H9 (cell line): ENCODE results near the gene PEPD. TPM values are rescaled to one million over a fixed set of nuclear protein-coding genes. Genes with fewer than 3 reads are reported as not detected.

ENCODE experiments used
- DNase-seq: peaks from one replicate; pipeline ENCODE4 v3.0.0-alpha.2; 2017
- H2AFZ ChIP-seq: one replicate; pipeline ENCODE4 v1.6.1; 2013; ENCODE audit warnings: mild to moderate bottlenecking, low read length, control low read depth, moderate library complexity
- H2AK5ac ChIP-seq: 2 replicates; pipeline ENCODE4 v1.6.1; 2013; ENCODE audit warnings: low read length, control low read depth, mixed read lengths; ENCODE audit not compliant: insufficient read length
- H2BK120ac ChIP-seq: one replicate; pipeline ENCODE4 v1.6.1; 2013; ENCODE audit warnings: low read depth, mild to moderate bottlenecking, low read length, control low read depth, inconsistent platforms; ENCODE audit not compliant: poor library complexity, severe bottlenecking
- H2BK12ac ChIP-seq: 2 replicates; pipeline ENCODE4 v1.6.1; 2013; ENCODE audit warnings: low read length, control low read depth, mixed read lengths, low read depth; ENCODE audit not compliant: insufficient read length
- H2BK15ac ChIP-seq: 2 replicates; pipeline ENCODE4 v1.6.1; 2013; ENCODE audit warnings: low read depth, low read length, control low read depth
- H2BK20ac ChIP-seq: one replicate; pipeline ENCODE4 v1.6.1; 2013; ENCODE audit warnings: low read depth, mild to moderate bottlenecking, low read length, control low read depth, inconsistent platforms; ENCODE audit not compliant: poor library complexity, severe bottlenecking
- H2BK5ac ChIP-seq: 2 replicates; pipeline ENCODE4 v1.6.1; 2013; ENCODE audit warnings: low read length, control low read depth, mixed read lengths; ENCODE audit not compliant: insufficient read length
- H3K14ac ChIP-seq: 2 replicates; pipeline ENCODE4 v1.6.1; 2013; ENCODE audit warnings: low read length, control low read depth; ENCODE audit not compliant: insufficient read depth
- H3K18ac ChIP-seq: 2 replicates; pipeline ENCODE4 v1.6.1; 2013; ENCODE audit warnings: low read depth, mild to moderate bottlenecking, mixed read lengths, low read length, control low read depth; ENCODE audit not compliant: insufficient read length
- H3K23ac ChIP-seq: 2 replicates; pipeline ENCODE4 v1.6.1; 2013; ENCODE audit warnings: low read length, control low read depth, mixed read lengths, low read depth; ENCODE audit not compliant: insufficient read length
- H3K23me2 ChIP-seq: 2 replicates; pipeline ENCODE4 v1.6.1; 2013; ENCODE audit warnings: low read depth, mild to moderate bottlenecking, mixed read lengths, low read length, control low read depth; ENCODE audit not compliant: insufficient read length, poor library complexity, severe bottlenecking
- H3K27ac ChIP-seq: 2 replicates; pipeline ENCODE4 v1.5.1; 2013; ENCODE audit warnings: low read length, control low read depth, mixed read lengths, low read depth; ENCODE audit not compliant: insufficient read length
- H3K27me3 ChIP-seq: 2 replicates; pipeline ENCODE4 v1.6.1; 2013; ENCODE audit warnings: low read length, control low read depth, inconsistent platforms; ENCODE audit not compliant: insufficient read depth
- H3K4ac ChIP-seq: 2 replicates; pipeline ENCODE4 v1.6.1; 2013; ENCODE audit warnings: low read depth, mild to moderate bottlenecking, control low read depth, inconsistent platforms, low read length, moderate library complexity
- H3K4me1 ChIP-seq: 2 replicates; pipeline ENCODE4 v1.6.1; 2013; ENCODE audit warnings: low read length, control low read depth, inconsistent platforms; ENCODE audit not compliant: insufficient read depth
- H3K4me2 ChIP-seq: 2 replicates; pipeline ENCODE4 v1.6.1; 2013; ENCODE audit warnings: low read length, control low read depth, mixed read lengths; ENCODE audit not compliant: insufficient read length, insufficient read depth
- H3K56ac ChIP-seq: 2 replicates; pipeline ENCODE4 v1.6.1; 2013; ENCODE audit warnings: low read depth, mild to moderate bottlenecking, mixed read lengths, low read length, control low read depth; ENCODE audit not compliant: insufficient read length
- H3K79me1 ChIP-seq: 2 replicates; pipeline ENCODE4 v1.6.1; 2013; ENCODE audit warnings: low read depth, mild to moderate bottlenecking, moderate library complexity, low read length, control low read depth, inconsistent platforms; ENCODE audit not compliant: insufficient read depth, poor library complexity, severe bottlenecking
- H3K79me2 ChIP-seq: 2 replicates; pipeline ENCODE4 v1.6.1; 2013; ENCODE audit warnings: low read length, control low read depth, inconsistent platforms; ENCODE audit not compliant: insufficient read depth
- H3K9ac ChIP-seq: 2 replicates; pipeline ENCODE4 v1.6.1; 2013; ENCODE audit warnings: low read length, control low read depth, mixed read lengths; ENCODE audit not compliant: insufficient read length; ENCODE audit errors: extremely low read depth
- H3K9me3 ChIP-seq: one replicate; pipeline ENCODE4 v1.6.1; 2013; ENCODE audit warnings: low read depth, low read length, inconsistent platforms; ENCODE audit not compliant: control insufficient read depth
- H3T11ph ChIP-seq: one replicate; pipeline ENCODE4 v1.6.1; 2013; ENCODE audit warnings: mild to moderate bottlenecking, low read length, control low read depth, inconsistent platforms
- H4K20me1 ChIP-seq: one replicate; pipeline ENCODE4 v1.6.1; 2013; ENCODE audit not compliant: control insufficient read depth, insufficient read length, insufficient read depth
- H4K5ac ChIP-seq: 2 replicates; pipeline ENCODE4 v1.6.1; 2013; ENCODE audit warnings: low read depth, mild to moderate bottlenecking, mixed read lengths, low read length, control low read depth; ENCODE audit not compliant: insufficient read length
- H4K8ac ChIP-seq: replicated peaks from 2 replicates; pipeline ENCODE4 v1.6.1; 2013; ENCODE audit warnings: low read length, control low read depth, mixed read lengths, low read depth; ENCODE audit not compliant: insufficient read length
- H4K91ac ChIP-seq: 2 replicates; pipeline ENCODE4 v1.6.1; 2013; ENCODE audit warnings: low read depth, mild to moderate bottlenecking, moderate library complexity, mixed read lengths, low read length, control low read depth; ENCODE audit not compliant: insufficient read length
- H3K27ac Mint-ChIP-seq, 3 experiments: 2 replicates in 2 of 3; 3 replicates in 1 of 3; pipeline ENCODE4 v1.8.0; 2020 to 2021; ENCODE audit warnings: mixed read lengths in 3 of 3, mild to moderate bottlenecking in 1 of 3, moderate library complexity in 1 of 3
- H3K27me3 Mint-ChIP-seq: 2 replicates; pipeline ENCODE4 v1.8.0; 2021; ENCODE audit warnings: low read depth, mild to moderate bottlenecking, moderate library complexity, mixed read lengths
- H3K36me3 Mint-ChIP-seq, 3 experiments: 2 replicates in 2 of 3; 3 replicates in 1 of 3; pipeline ENCODE4 v1.8.0; 2020 to 2021; ENCODE audit warnings: low read depth in 3 of 3, mixed read lengths in 3 of 3; ENCODE audit not compliant: insufficient read depth in 1 of 3
- H3K4me1 Mint-ChIP-seq, 2 experiments: 2 replicates each; pipeline ENCODE4 v1.8.0; 2020; ENCODE audit warnings: mixed read lengths in 2 of 2
- H3K4me3 Mint-ChIP-seq, 2 experiments: 2 replicates in 1 of 2; 3 replicates in 1 of 2; pipeline ENCODE4 v1.8.0; 2020 to 2021; ENCODE audit warnings: mild to moderate bottlenecking in 2 of 2, mixed read lengths in 2 of 2, moderate library complexity in 1 of 2
- H3K9me3 Mint-ChIP-seq, 2 experiments: 2 replicates in 1 of 2; 3 replicates in 1 of 2; pipeline ENCODE4 v1.8.0; 2020; ENCODE audit warnings: mild to moderate bottlenecking in 2 of 2, mixed read lengths in 2 of 2, moderate library complexity in 1 of 2
- WGBS: extraction: QIAGEN DNeasy Blood & Tissue Kit; methylation state at CpG from one replicate; pipeline ENCODE4 v1.1.7; 2013; ENCODE audit warnings: missing lambda C conversion rate, low lambda C conversion rate, mixed read lengths; ENCODE audit not compliant: insufficient read length; ENCODE audit errors: extremely low coverage; 5-methylcytosine and 5-hydroxymethylcytosine counted together
- total RNA-seq: library from RNA; stranded (reverse); gene quantifications from 2 replicates; pipeline ENCODE4 v1.2.1, GENCODE V29; 2021
- TF ChIP-seq, protein P1 (sequence below): fragments of 200-600 bp; sonication (generic); conservative IDR thresholded peaks from 3 replicates; pipeline ENCODE4 v1.8.0; 2021; ENCODE audit warnings: antibody characterized with exemption, mild to moderate bottlenecking

The PEPD gene
- total RNA-seq, 1 experiment from 2014 or later: 52.8 TPM

DNA sequence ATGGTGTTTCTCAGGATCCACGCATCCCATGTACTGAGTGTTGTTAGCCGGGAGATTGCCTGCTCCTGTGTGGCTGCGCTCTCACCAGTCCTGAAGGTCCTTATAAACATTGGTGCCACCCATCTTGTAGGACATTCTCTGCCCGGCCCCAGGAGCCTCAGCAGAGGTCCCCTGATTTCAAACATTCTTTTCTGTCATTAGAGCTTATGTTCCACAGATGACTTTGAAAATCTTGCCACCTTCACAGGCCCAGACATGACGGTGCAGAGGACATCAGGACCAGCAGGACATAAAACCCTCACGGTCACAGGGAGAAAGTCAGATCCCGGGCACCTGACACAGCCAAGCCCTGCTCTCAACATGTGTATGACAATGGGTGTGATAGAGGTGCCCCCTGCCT lies 33.2 kb upstream of the PEPD start:
- no peaks in the 10 kb centered on the region for H3K79me2 ChIP-seq
- no peak overlapping the region for H2AFZ ChIP-seq
- H3K27ac ChIP-seq: no peak overlapping the region
- Mint-ChIP-seq H3K36me3 (no peaks in the 10 kb centered on the region; a peak in 1 of 7 replicates), H3K4me3 (no peak overlapping the region), H3K4me1 (peaks cover 3 to 10% of the 10 kb centered on the region in 2 experiments; a peak in 3 of 4 replicates), H3K27me3 (peaks cover 6% of the 10 kb centered on the region), H3K27ac (no peak overlapping the region), H3K9me3 (no peaks in the 10 kb centered on the region)
- WGBS: no CpG with 5 or more reads among the region's 7 CpGs
- no peak overlapping the region for H3K18ac ChIP-seq
- no peak overlapping the region for H3T11ph ChIP-seq
- no peak overlapping the region for H3K14ac ChIP-seq
- H2BK120ac ChIP-seq: no peak overlapping the region
- H2BK20ac ChIP-seq: no peak overlapping the region
- no peak overlapping the region for H4K5ac ChIP-seq
- no peaks in the 10 kb centered on the region for H4K20me1 ChIP-seq
- H4K8ac ChIP-seq: no peak overlapping the region
- DNase-seq: no peak
- H3K23ac ChIP-seq: no peak overlapping the region
- H2BK5ac ChIP-seq: no peak overlapping the region
- H3K56ac ChIP-seq: no peak overlapping the region
- H3K23me2 ChIP-seq: no peaks in the 10 kb centered on the region
- no peaks in the 10 kb centered on the region for H3K4me1 ChIP-seq
- H3K9me3 ChIP-seq: no peaks in the 10 kb centered on the region
- H2BK15ac ChIP-seq: no peak overlapping the region
- no peak overlapping the region for H3K4ac ChIP-seq
- H3K4me2 ChIP-seq: no peak overlapping the region
- no peaks in the 10 kb centered on the region for H3K79me1 ChIP-seq
- TF ChIP-seq, protein P1, sequence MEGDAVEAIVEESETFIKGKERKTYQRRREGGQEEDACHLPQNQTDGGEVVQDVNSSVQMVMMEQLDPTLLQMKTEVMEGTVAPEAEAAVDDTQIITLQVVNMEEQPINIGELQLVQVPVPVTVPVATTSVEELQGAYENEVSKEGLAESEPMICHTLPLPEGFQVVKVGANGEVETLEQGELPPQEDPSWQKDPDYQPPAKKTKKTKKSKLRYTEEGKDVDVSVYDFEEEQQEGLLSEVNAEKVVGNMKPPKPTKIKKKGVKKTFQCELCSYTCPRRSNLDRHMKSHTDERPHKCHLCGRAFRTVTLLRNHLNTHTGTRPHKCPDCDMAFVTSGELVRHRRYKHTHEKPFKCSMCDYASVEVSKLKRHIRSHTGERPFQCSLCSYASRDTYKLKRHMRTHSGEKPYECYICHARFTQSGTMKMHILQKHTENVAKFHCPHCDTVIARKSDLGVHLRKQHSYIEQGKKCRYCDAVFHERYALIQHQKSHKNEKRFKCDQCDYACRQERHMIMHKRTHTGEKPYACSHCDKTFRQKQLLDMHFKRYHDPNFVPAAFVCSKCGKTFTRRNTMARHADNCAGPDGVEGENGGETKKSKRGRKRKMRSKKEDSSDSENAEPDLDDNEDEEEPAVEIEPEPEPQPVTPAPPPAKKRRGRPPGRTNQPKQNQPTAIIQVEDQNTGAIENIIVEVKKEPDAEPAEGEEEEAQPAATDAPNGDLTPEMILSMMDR: no peak
- no peak overlapping the region for H2AK5ac ChIP-seq
- H3K27me3 ChIP-seq: no peaks in the 10 kb centered on the region
- no peak overlapping the region for H3K9ac ChIP-seq
- H4K91ac ChIP-seq: no peak overlapping the region
- H2BK12ac ChIP-seq: no peak overlapping the region
